Smooth muscle cell of bladder (primary cell): ENCODE measurements around the gene RPL7L1. TPM values are rescaled to one million over a fixed set of nuclear protein-coding genes. Genes with fewer than 3 reads are reported as not detected.

Experiments
- total RNA-seq: library from RNA; depleted of rRNA; stranded (reverse); fragments of >200 nt; gene quantifications from 2 replicates; pipeline ENCODE4 v1.2.3, GENCODE V29; 2014

Gene RPL7L1
- 86.3 and 91.4 TPM in 2 replicates for total RNA-seq

GRCh38 chr6:42879372-42880239, at the start of gene RPL7L1:
Gene RPL7L1, plus strand, starts transcription at chr6:42879616. Its CDS starts 295 bp downstream, at chr6:42879911.

DNA sequence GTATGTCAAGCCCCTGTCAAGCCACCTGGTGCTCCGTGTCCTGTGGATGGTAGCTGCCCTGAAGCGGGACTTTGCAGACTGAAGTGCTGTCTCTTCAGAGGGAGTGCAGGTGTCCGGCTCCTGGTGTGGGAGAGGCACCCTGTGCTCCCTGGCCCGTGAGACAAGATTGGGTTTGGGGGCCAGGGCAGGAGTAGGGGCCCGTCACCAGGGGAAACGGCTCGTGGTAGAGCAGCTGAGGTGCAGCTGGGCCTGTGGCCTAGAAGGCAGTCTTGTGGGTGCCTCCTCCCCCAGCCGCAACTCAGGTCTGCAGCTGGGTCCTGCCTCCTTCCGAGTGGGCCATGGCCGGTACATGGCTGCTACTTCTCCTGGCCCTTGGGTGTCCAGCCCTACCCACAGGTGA, 36.3 kb downstream of the RPL7L1 start, which contains the start of gene PTCRA:
TSS of gene PTCRA (plus strand) at position 322 of the 400 bp plus-strand sequence. CDS start at position 339, 17 bp downstream.

DNA sequence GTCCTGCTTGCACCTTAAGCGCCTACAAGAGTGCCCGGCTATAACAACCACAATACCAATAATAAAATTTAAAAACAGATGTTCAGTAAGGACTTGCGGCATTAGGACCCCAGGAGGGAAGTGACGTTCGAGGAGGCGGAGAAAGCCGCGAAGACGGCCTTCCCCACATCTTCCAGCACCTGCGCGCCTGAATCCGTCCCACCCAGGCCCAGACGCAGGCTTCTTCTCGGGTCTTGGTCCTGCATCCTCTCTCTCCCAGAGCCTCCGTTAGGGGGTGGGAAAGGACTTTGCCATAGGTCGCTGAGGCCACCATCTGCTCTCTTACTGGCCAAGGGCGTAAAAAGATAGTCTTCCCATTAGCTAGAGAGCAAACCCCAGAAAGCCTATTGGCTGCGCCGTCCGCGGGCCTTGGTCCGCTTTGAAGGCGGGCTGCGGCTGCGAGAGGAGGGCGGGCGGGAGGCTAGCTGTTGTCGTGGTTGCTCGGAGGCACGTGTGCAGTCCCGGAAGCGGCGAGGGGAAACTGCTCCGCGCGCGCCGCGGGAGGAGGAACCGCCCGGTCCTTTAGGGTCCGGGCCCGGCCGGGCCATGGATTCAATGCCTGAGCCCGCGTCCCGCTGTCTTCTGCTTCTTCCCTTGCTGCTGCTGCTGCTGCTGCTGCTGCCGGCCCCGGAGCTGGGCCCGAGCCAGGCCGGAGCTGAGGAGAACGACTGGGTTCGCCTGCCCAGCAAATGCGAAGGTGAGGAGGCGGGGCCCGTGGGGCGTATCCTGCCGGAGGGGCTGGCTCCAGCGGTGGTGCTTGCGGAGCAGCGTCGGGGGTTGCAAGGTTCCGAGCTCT, 49.8 kb downstream of the RPL7L1 start, which contains the start of gene CNPY3:
TSS of gene CNPY3 (plus strand) at position 495 of the 835 bp plus-strand sequence. CDS start at position 586, 91 bp downstream.

Other genes starting within 250 kb of the RPL7L1 start
- gene PRPH2, start 157.0 kb upstream of the RPL7L1 start, total RNA-seq: 1.8 and 2.5 TPM in 2 replicates
- 32.3 and 47.2 TPM in 2 replicates for gene TBCC, start 133.5 kb upstream of the RPL7L1 start, total RNA-seq
- 3.5 and 3.7 TPM in 2 replicates for gene BICRAL, start 97.6 kb upstream of the RPL7L1 start, total RNA-seq
- not detected in 2 replicates for gene PTCRA, start 36.4 kb downstream of the RPL7L1 start, total RNA-seq
- gene CNPY3, start 49.9 kb downstream of the RPL7L1 start, total RNA-seq: 21.9 and 33.7 TPM in 2 replicates
- not detected in 2 replicates for gene GNMT, start 81.1 kb downstream of the RPL7L1 start, total RNA-seq
- gene PEX6, start 99.6 kb downstream of the RPL7L1 start, total RNA-seq: 23.5 and 53.9 TPM in 2 replicates
- 29.6 and 31.5 TPM in 2 replicates for gene PPP2R5D, start 105.0 kb downstream of the RPL7L1 start, total RNA-seq
- 59.2 and 66.3 TPM in 2 replicates for gene MEA1, start 134.3 kb downstream of the RPL7L1 start, total RNA-seq
- gene KLHDC3, start 134.6 kb downstream of the RPL7L1 start, total RNA-seq: 64.4 and 86.1 TPM in 2 replicates
- gene RRP36, start 142.0 kb downstream of the RPL7L1 start, total RNA-seq: 76.1 and 80.2 TPM in 2 replicates
- 44.5 and 49.3 TPM in 2 replicates for gene CUL7, start 174.2 kb downstream of the RPL7L1 start, total RNA-seq
- 16.5 and 18.1 TPM in 2 replicates for gene MRPL2, start 179.8 kb downstream of the RPL7L1 start, total RNA-seq
- 15.5 and 18.7 TPM in 2 replicates for gene KLC4, start 180.0 kb downstream of the RPL7L1 start, total RNA-seq
- 141 and 147 TPM in 2 replicates for gene PTK7, start 196.7 kb downstream of the RPL7L1 start, total RNA-seq